Esophagus squamous epithelium (tissue), 4 donors: Measurements from ENCODE around the gene ENOPH1.

Experiments
- CTCF ChIP-seq, 6 experiments: fragments of 450-650 bp in 4 of 6; fragments of 200-600 bp in 2 of 6; sonication (generic) in 2 of 6; IDR thresholded peaks; one replicate each; pipeline ENCODE4 v1.5.1; 2016 to 2019; ENCODE audit warnings: antibody characterized with exemption in 6 of 6, mild to moderate bottlenecking in 4 of 6, moderate library complexity in 4 of 6
- POLR2A ChIP-seq, 4 donors: fragments of 450-650 bp; IDR thresholded peaks; one replicate each; pipeline ENCODE4 v1.6.1; 2017; ENCODE audit warnings: antibody characterized with exemption in 4 of 4, mild to moderate bottlenecking in 4 of 4, moderate library complexity in 3 of 4

GRCh38 chr4:82481506-82481840 is 51.1 kb downstream of the ENOPH1 start:
- TF ChIP-seq POLR2A (IDR thresholded peaks at IDR 0.05) (no peak), CTCF (IDR thresholded peaks at IDR 0.05) (no peak)
